SK-N-SH (cell line): Measurements from ENCODE around the gene ELMO1. TPM values are rescaled to one million over a fixed set of nuclear protein-coding genes. Genes with fewer than 3 reads are reported as not detected.

Experiments used
- CHD2 ChIP-seq: fragments of 150-350 bp; IDR thresholded peaks from 2 replicates; pipeline ENCODE4 v1.6.1; 2018; ENCODE audit warnings: low read length; ENCODE audit not compliant: partially characterized antibody
- CTCF ChIP-seq: fragments of 200-600 bp; sonication (generic); IDR thresholded peaks from 2 replicates; pipeline ENCODE4 v1.6.1; 2017; ENCODE audit warnings: antibody characterized with exemption, mild to moderate bottlenecking, moderate library complexity
- EZH2phosphoT487 ChIP-seq: fragments of 200-600 bp; sonication (generic); IDR thresholded peaks from 2 replicates; pipeline ENCODE4 v1.6.1; 2017; ENCODE audit warnings: low read depth, mixed run types, mild to moderate bottlenecking, antibody characterized with exemption, moderate library complexity, borderline replicate concordance
- FOSL2 ChIP-seq: IDR thresholded peaks from 2 replicates; pipeline ENCODE4 v1.4.0; 2012; ENCODE audit warnings: low read depth, mild to moderate bottlenecking, moderate library complexity, borderline replicate concordance
- FOXJ3 ChIP-seq: sonication (generic); formaldehyde crosslinking; IDR thresholded peaks from 2 replicates; pipeline ENCODE4 v1.5.1; 2020; ENCODE audit warnings: mild to moderate bottlenecking, missing genetic modification reagents
- FOXM1 ChIP-seq: IDR thresholded peaks from 2 replicates; pipeline ENCODE4 v1.4.0; 2012; ENCODE audit warnings: low read depth, mild to moderate bottlenecking
- GABPA ChIP-seq: IDR thresholded peaks from 2 replicates; pipeline ENCODE4 v1.4.0; 2012; ENCODE audit warnings: low read depth, mild to moderate bottlenecking
- JUND ChIP-seq: IDR thresholded peaks from 2 replicates; pipeline ENCODE4 v1.4.0; 2012
- MEF2A ChIP-seq: IDR thresholded peaks from 2 replicates; pipeline ENCODE4 v1.4.0; 2012; ENCODE audit warnings: low read depth, borderline replicate concordance
- MXI1 ChIP-seq: IDR thresholded peaks from 2 replicates; pipeline ENCODE4 v1.6.1; 2012; ENCODE audit warnings: mild to moderate bottlenecking, low read depth, low read length, improper control_type of control experiment
- NRF1 ChIP-seq: IDR thresholded peaks from 2 replicates; pipeline ENCODE4 v1.6.1; 2012; ENCODE audit warnings: low read depth, mild to moderate bottlenecking, low read length
- PBX3 ChIP-seq: IDR thresholded peaks from 2 replicates; pipeline ENCODE4; 2012
- POLR2AphosphoS5 ChIP-seq: IDR thresholded peaks from 2 replicates; pipeline ENCODE4 v1.6.1; 2012; ENCODE audit warnings: low read depth, low read length
- RCOR1 ChIP-seq: fragments of 150-350 bp; IDR thresholded peaks from 2 replicates; pipeline ENCODE4 v1.6.1; 2017; ENCODE audit warnings: antibody characterized with exemption, low read length
- SMC3 ChIP-seq: IDR thresholded peaks from 2 replicates; pipeline ENCODE4 v1.6.1; 2012; ENCODE audit warnings: low read depth, low read length, improper control_type of control experiment
- TAF1 ChIP-seq: IDR thresholded peaks from 2 replicates; pipeline ENCODE4 v1.6.1; 2012; ENCODE audit warnings: low read depth, mild to moderate bottlenecking, low read length, moderate library complexity, borderline replicate concordance
- USF1 ChIP-seq: IDR thresholded peaks from 2 replicates; pipeline ENCODE4 v1.4.0; 2012; ENCODE audit warnings: low read depth, borderline replicate concordance
- USF2 ChIP-seq: fragments of 150-350 bp; IDR thresholded peaks from 2 replicates; pipeline ENCODE4 v1.6.1; 2017; ENCODE audit warnings: antibody characterized with exemption, low read length, low read depth, borderline replicate concordance
- YY1 ChIP-seq: IDR thresholded peaks from 2 replicates; pipeline ENCODE4 v1.4.0; 2012; ENCODE audit warnings: low read depth, mild to moderate bottlenecking
- polyA plus RNA-seq, 3 experiments: library from polyadenylated mRNA; depleted of rRNA; stranded (reverse); fragments of >200 nt; gene quantifications; 2 replicates each; pipeline ENCODE4 v1.2.3, GENCODE V29; 2012

The ELMO1 gene
- polyA plus RNA-seq, 1 of the 3 experiments (the other 2 are of a cell fraction), result 0.64 TPM

GRCh38 chr7:36863901-36864701 lies 584.6 kb downstream of the ELMO1 start (continued):
- TF ChIP-seq JUND, result no peak
- TF ChIP-seq SMC3, result no peak
- no peak for TF ChIP-seq FOSL2
- no peak for TF ChIP-seq POLR2AphosphoS5
- TF ChIP-seq FOXJ3, result no peak; the same call in 1 of the 2 replicates
- no peak for TF ChIP-seq MEF2A
- no peak for TF ChIP-seq USF1
- no peak for TF ChIP-seq FOXM1
- TF ChIP-seq CTCF, result no peak
- TF ChIP-seq CHD2, result no peak
- peak; percentile 82 for TF ChIP-seq RCOR1
- no peak for TF ChIP-seq USF2
- TF ChIP-seq EZH2phosphoT487, result no peak
- no peak for TF ChIP-seq PBX3
- no peak for TF ChIP-seq YY1
- TF ChIP-seq MXI1, result peak; percentile 84
- no peak for TF ChIP-seq TAF1
- no peak for TF ChIP-seq GABPA
- no peak for TF ChIP-seq NRF1
